A673 (cell line): ENCODE data around the gene OR2D2. TPM values are rescaled to one million over a fixed set of nuclear protein-coding genes. Genes with fewer than 3 reads are reported as not detected.
"Not testable (repeated sequence)": the region's sequence is repeated elsewhere in the genome, so short reads cannot be mapped to it uniquely, and the experiment has no call there.

ENCODE experiments used
- BruUV-seq: library from RNA; stranded (reverse); fragments of 400-500 nt; replicated peaks from 2 replicates; lab custom pipeline; 2021; lab: Mats Ljungman, UMichigan
- CTCF ChIA-PET: fragments of 300-600 bp; sonication (Branson Sonifier 250); formaldehyde crosslinking; loops from one replicate; lab custom pipeline; 2022; ENCODE audit warnings: antibody characterized with exemption; lab: Charles Lee
- POLR2A ChIA-PET: fragments of 300-600 bp; sonication (Branson Sonifier 250); formaldehyde crosslinking; loops from one replicate; lab custom pipeline; 2022; ENCODE audit warnings: antibody characterized with exemption; ENCODE audit not compliant: low non-redundant PET; lab: Charles Lee
- DNase-seq: peaks from one replicate; pipeline ENCODE4 v3.0.0-alpha.2; 2015; ENCODE audit warnings: low spot score
- H3K27ac ChIP-seq: fragments of 200-600 bp; sonication (generic); 2 replicates; pipeline ENCODE4 v1.5.1; 2016; ENCODE audit warnings: mixed run types, low read depth, mild to moderate bottlenecking, mixed read lengths, antibody characterized with exemption, low read length; ENCODE audit not compliant: poor library complexity, severe bottlenecking
- H3K27me3 ChIP-seq: fragments of 200-600 bp; sonication (generic); replicated peaks from 2 replicates; pipeline ENCODE4 v1.6.1; 2017; ENCODE audit warnings: mixed run types, low read depth, mild to moderate bottlenecking, mixed read lengths, antibody characterized with exemption, low read length; ENCODE audit not compliant: insufficient read depth, poor library complexity
- H3K36me3 ChIP-seq: fragments of 200-600 bp; sonication (generic); 2 replicates; pipeline ENCODE4 v1.6.1; 2016; ENCODE audit warnings: mixed run types, mild to moderate bottlenecking, mixed read lengths, antibody characterized with exemption, low read length; ENCODE audit not compliant: insufficient read depth, poor library complexity, severe bottlenecking
- H3K4me1 ChIP-seq: fragments of 200-600 bp; sonication (generic); 2 replicates; pipeline ENCODE4 v1.6.1; 2017; ENCODE audit warnings: mixed run types, mild to moderate bottlenecking, mixed read lengths, antibody characterized with exemption, low read length; ENCODE audit not compliant: insufficient read depth, poor library complexity, severe bottlenecking
- H3K4me3 ChIP-seq: fragments of 200-600 bp; sonication (generic); 2 replicates; pipeline ENCODE4 v1.5.1; 2016; ENCODE audit warnings: low read depth, mixed run types, mild to moderate bottlenecking, mixed read lengths, low read length; ENCODE audit not compliant: poor library complexity, severe bottlenecking
- H3K9me3 ChIP-seq: fragments of 200-600 bp; sonication (generic); 2 replicates; pipeline ENCODE4 v1.6.1; 2016; ENCODE audit warnings: mixed run types, low read depth, mild to moderate bottlenecking, mixed read lengths, antibody characterized with exemption, low read length; ENCODE audit not compliant: poor library complexity, severe bottlenecking
- EZH2 ChIP-seq: fragments of 200-600 bp; sonication (generic); IDR thresholded peaks from 2 replicates; pipeline ENCODE4 v1.6.1; 2017; ENCODE audit warnings: borderline replicate concordance, low read depth, mild to moderate bottlenecking, mixed read lengths, antibody characterized with exemption, low read length; ENCODE audit not compliant: poor library complexity, severe bottlenecking
- intact Hi-C: fragments of 100-400 bp; cut with micrococcal nuclease; formaldehyde crosslinking; loops from one replicate; pipeline ENCODE4 v1.10.0; 2022; ENCODE audit not compliant: unreplicated experiment
- total RNA-seq: library from RNA; stranded (reverse); gene quantifications from 2 replicates; pipeline ENCODE4 v1.2.3, GENCODE V29; 2021
- TF ChIP-seq, protein P1 (sequence below): fragments of 300-800, 200-600 bp; sonication (generic); conservative IDR thresholded peaks from 2 replicates; pipeline ENCODE4 v1.5.1; 2017; ENCODE audit warnings: low read depth, mild to moderate bottlenecking, antibody characterized with exemption, low read length, moderate library complexity, mixed read lengths

The OR2D2 gene
- total RNA-seq, 1 experiment from 2014 or later = not detected

DNA sequence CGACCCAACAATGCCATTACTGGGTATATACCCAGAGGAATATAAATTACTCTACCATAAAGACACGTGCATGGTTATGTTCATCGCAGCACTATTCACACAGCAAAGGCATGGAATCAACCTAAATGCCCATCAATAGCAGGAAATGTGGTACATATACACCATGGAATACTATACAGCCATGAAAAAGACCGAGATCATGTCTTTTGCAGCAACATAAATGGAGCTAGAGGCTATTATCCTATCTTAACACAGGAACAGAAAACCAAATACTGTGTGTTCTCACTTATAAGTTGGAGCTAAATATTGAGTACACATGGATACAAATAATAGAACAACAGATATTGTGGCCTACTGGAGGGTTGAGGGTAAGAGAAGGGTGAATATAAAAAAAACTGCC, 3.5 kb downstream of the OR2D2 start:
- DNase-seq = no peak
- Histone ChIP-seq H3K9me3 (no peaks in the 10 kb centered on the region), H3K4me1 (no peaks in the 10 kb centered on the region), H3K4me3 (no peak overlapping the region), H3K27ac (no peak overlapping the region), H3K27me3 (peaks cover 5% of the 10 kb centered on the region), H3K36me3 (no peaks in the 10 kb centered on the region)
- no TSS peak for BruUV-seq
- ChIA-PET CTCF (no interaction called here), POLR2A (no interaction called here)
- TF ChIP-seq EZH2 = no peak
- TF ChIP-seq, protein P1, sequence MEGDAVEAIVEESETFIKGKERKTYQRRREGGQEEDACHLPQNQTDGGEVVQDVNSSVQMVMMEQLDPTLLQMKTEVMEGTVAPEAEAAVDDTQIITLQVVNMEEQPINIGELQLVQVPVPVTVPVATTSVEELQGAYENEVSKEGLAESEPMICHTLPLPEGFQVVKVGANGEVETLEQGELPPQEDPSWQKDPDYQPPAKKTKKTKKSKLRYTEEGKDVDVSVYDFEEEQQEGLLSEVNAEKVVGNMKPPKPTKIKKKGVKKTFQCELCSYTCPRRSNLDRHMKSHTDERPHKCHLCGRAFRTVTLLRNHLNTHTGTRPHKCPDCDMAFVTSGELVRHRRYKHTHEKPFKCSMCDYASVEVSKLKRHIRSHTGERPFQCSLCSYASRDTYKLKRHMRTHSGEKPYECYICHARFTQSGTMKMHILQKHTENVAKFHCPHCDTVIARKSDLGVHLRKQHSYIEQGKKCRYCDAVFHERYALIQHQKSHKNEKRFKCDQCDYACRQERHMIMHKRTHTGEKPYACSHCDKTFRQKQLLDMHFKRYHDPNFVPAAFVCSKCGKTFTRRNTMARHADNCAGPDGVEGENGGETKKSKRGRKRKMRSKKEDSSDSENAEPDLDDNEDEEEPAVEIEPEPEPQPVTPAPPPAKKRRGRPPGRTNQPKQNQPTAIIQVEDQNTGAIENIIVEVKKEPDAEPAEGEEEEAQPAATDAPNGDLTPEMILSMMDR = no peak
- intact Hi-C loops = no loop called here

DNA sequence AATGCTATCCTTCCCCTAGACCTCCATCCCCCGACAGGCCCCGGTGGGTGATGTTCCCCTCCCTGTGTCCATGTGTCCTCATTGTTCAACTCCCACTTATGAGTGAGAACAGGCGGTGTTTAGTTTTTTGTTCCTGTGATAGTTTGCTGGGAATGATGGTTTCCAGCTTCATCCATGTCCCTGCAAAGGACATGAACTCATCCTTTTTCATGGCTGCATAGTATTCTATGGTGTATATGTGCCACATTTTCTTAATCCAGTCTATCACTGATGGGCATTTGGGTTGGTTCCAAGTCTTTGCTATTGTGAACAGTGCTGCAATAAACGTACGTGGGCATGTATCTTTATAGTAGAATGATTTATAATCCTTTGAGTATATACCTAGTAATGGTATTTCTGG, 4.6 kb downstream of the OR2D2 start:
- DNase-seq, H3K4me3 ChIP-seq, H3K4me1 ChIP-seq, CTCF ChIA-PET, intact Hi-C loops, POLR2A ChIA-PET, H3K36me3 ChIP-seq, BruUV-seq, H3K9me3 ChIP-seq, H3K27ac ChIP-seq, H3K27me3 ChIP-seq: not testable (repeated sequence)

DNA sequence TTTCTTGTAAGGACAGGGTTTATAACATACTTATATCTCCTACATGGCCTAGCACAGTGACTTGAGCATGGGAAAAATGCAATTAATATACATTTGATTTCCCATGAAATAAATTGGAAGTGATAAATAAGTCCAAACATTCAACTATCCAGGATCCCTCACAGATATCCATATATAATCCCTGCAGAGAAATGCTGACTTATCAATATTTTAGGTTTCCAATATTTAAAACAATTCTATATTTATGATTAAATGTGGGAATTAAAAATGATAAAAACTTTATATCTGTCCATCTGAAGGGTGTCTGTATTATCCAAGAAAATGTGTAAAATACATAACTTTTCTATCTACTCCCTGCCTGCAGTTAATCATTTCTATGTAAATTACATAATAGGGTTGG, 9.5 kb downstream of the OR2D2 start:
- no peak for TF ChIP-seq EZH2
- TF ChIP-seq, protein P1 = no peak
- Histone ChIP-seq H3K27ac (no peak overlapping the region), H3K9me3 (no peaks in the 10 kb centered on the region), H3K4me3 (no peak overlapping the region), H3K27me3 (peaks cover 8% of the 10 kb centered on the region), H3K36me3 (no peaks in the 10 kb centered on the region), H3K4me1 (no peaks in the 10 kb centered on the region)
- ChIA-PET CTCF (no interaction called here), POLR2A (no interaction called here)
- BruUV-seq = no TSS peak
- intact Hi-C loops = no loop called here
- no peak for DNase-seq

DNA sequence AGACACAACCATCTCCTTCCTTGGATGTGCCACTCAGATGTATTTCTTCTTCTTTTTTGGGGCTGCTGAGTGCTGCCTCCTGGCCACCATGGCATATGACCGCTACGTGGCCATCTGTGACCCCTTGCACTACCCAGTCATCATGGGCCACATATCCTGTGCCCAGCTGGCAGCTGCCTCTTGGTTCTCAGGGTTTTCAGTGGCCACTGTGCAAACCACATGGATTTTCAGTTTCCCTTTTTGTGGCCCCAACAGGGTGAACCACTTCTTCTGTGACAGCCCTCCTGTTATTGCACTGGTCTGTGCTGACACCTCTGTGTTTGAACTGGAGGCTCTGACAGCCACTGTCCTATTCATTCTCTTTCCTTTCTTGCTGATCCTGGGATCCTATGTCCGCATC, 15.4 kb downstream of the OR2D2 start:
- intact Hi-C loops = no loop called here
- TF ChIP-seq, protein P1 = no peak
- no peak for TF ChIP-seq EZH2
- DNase-seq = no peak
- no TSS peak for BruUV-seq
- Histone ChIP-seq H3K4me3 (no peak overlapping the region), H3K9me3 (no peaks in the 10 kb centered on the region), H3K27me3 (no peaks in the 10 kb centered on the region), H3K4me1 (no peaks in the 10 kb centered on the region), H3K27ac (no peak overlapping the region), H3K36me3 (no peaks in the 10 kb centered on the region)
- CTCF ChIA-PET = no interaction called here
- POLR2A ChIA-PET = no interaction called here
